HFFc6 (cell line): ENCODE data around the gene GULP1. TPM values are rescaled to one million over a fixed set of nuclear protein-coding genes. Genes with fewer than 3 reads are reported as not detected.

ENCODE experiments used
- DNase-seq: peaks from one replicate; pipeline ENCODE4 v3.0.0-alpha.2; 2018
- H3K27ac Mint-ChIP-seq: 2 replicates; pipeline ENCODE4 v1.8.0; 2020; ENCODE audit warnings: mild to moderate bottlenecking, mixed read lengths
- H3K27me3 Mint-ChIP-seq: 2 replicates; pipeline ENCODE4 v1.8.0; 2021; ENCODE audit warnings: mild to moderate bottlenecking, moderate library complexity, mixed read lengths; ENCODE audit not compliant: insufficient read depth
- H3K36me3 Mint-ChIP-seq: 2 replicates; pipeline ENCODE4 v1.8.0; 2021; ENCODE audit warnings: low read depth, mixed read lengths
- H3K4me1 Mint-ChIP-seq: 2 replicates; pipeline ENCODE4 v1.8.0; 2020; ENCODE audit warnings: low read depth, mixed read lengths
- H3K4me3 Mint-ChIP-seq: 2 replicates; pipeline ENCODE4 v1.8.0; 2020; ENCODE audit warnings: mild to moderate bottlenecking, moderate library complexity, mixed read lengths
- H3K9me3 Mint-ChIP-seq: 2 replicates; pipeline ENCODE4 v1.8.0; 2020; ENCODE audit warnings: mild to moderate bottlenecking, mixed read lengths
- long read RNA-seq: library from polyadenylated mRNA; unstranded; transcript quantifications from one replicate; pipeline ENCODE4 v2.0.0, GENCODE V29; 2019
- total RNA-seq, 6 experiments: library from RNA; stranded (reverse); fragmentation: NEBNext Ultra II Directional; extraction: Animal tissue kit (Norgen Biotek cat#: 25700); gene quantifications; 2 replicates in 1 of 6; 3 replicates in 5 of 6; pipeline ENCODE4 v1.2.3, GENCODE V29; 2021
- TF ChIP-seq, protein P1 (sequence below): fragments of 200-600 bp; sonication (generic); IDR thresholded peaks from 2 replicates; pipeline ENCODE4 v1.5.0; 2021; ENCODE audit warnings: antibody characterized with exemption, mild to moderate bottlenecking

Gene GULP1, protein sequence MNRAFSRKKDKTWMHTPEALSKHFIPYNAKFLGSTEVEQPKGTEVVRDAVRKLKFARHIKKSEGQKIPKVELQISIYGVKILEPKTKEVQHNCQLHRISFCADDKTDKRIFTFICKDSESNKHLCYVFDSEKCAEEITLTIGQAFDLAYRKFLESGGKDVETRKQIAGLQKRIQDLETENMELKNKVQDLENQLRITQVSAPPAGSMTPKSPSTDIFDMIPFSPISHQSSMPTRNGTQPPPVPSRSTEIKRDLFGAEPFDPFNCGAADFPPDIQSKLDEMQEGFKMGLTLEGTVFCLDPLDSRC
- 10 to 100 TPM; 33.3 to 76.1 (median 63.9) TPM for total RNA-seq
- long read RNA-seq, transcript GULP1-201 (12 exons, 3,347 nt) = minor isoform, 7 of 48 reads
- long read RNA-seq, transcript GULP1-206 (12 exons, 1,376 nt) = major isoform, 15 of 48 reads
- long read RNA-seq, partial matches to known transcripts = 4 of 48 reads
- long read RNA-seq, other reads (novel, unspliced or antisense) = 21 of 48 reads

DNA sequence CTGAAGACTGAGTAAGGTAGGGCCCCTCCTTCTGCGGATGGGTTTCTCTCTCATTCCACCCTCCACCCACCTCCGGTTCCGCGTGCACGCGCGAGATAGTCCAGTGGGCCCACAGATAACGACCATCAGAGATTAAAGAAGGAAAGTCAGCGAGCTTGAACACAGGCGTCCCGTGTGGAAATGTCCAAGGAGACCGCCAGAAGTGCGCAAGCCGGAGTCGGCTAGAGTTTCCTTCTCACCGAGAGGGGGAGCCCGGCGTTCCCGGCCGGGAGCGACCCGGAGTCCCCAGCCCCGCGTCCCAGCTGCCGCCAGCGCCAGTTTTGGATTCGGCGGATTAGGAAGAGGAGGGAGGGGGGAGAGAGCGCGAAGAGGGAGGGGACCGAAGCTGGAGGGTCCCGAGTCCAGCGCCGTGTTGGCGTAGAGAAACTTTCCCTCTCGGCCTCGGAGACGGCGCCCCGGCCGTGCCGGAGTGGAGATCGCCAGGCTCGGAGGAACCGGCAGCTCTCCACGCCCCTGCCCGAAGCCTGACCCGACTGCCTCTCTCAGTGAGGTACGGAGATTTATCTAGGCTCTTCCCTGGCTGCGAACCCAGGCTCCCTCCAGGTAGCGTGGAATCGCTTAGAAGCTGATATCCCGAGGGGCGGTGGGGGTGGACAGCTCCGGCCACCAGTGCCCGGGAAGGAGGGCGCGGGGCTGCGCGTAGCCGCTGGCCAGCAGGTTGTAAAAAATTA lies at the start of gene GULP1:
TSS of gene GULP1 (plus strand) at position 258 of the 731 bp plus-strand sequence. CDS start 185,829 bp downstream, outside the sequence.
- H3K27ac Mint-ChIP-seq = peak within 1 kb of the TSS; percentile 89
- H3K4me1 Mint-ChIP-seq = peaks cover 43% of the 10 kb centered on the region
- H3K27me3 Mint-ChIP-seq = peaks cover 4% of the 10 kb centered on the region; the same call in 1 of the 2 replicates
- peak within 1 kb of the TSS; percentile 94 for H3K4me3 Mint-ChIP-seq
- H3K36me3 Mint-ChIP-seq = peaks cover 2% of the 10 kb centered on the region; the same call in 1 of the 2 replicates
- TF ChIP-seq, protein P1, sequence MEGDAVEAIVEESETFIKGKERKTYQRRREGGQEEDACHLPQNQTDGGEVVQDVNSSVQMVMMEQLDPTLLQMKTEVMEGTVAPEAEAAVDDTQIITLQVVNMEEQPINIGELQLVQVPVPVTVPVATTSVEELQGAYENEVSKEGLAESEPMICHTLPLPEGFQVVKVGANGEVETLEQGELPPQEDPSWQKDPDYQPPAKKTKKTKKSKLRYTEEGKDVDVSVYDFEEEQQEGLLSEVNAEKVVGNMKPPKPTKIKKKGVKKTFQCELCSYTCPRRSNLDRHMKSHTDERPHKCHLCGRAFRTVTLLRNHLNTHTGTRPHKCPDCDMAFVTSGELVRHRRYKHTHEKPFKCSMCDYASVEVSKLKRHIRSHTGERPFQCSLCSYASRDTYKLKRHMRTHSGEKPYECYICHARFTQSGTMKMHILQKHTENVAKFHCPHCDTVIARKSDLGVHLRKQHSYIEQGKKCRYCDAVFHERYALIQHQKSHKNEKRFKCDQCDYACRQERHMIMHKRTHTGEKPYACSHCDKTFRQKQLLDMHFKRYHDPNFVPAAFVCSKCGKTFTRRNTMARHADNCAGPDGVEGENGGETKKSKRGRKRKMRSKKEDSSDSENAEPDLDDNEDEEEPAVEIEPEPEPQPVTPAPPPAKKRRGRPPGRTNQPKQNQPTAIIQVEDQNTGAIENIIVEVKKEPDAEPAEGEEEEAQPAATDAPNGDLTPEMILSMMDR = peak; percentile 85
- no peaks in the 10 kb centered on the region for H3K9me3 Mint-ChIP-seq
- peak; percentile 66 for DNase-seq

DNA sequence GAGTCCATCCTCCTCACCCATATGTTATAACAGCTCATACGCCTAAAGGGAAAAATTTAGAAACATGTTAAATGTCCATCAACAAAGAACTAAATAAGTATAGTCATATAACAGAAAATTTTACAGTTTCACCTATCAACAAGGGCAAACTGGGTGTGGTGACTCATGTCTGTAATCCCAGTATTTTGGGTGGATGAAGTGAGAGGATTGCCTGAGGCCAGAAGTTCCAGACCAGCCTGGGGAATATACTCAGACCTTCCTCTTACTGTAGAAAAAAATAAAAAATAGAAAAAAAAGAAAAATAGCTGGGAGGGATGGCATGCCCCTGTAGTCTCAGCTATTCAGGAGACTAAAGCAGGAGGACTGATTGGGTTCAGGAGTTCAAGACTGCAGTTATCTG lies 48.3 kb upstream of the GULP1 start:
- TF ChIP-seq, protein P1 = no peak
- DNase-seq = peak; percentile 1
- no peaks in the 10 kb centered on the region for H3K27me3 Mint-ChIP-seq
- no peaks in the 10 kb centered on the region; the same call in 1 of the 2 replicates for H3K9me3 Mint-ChIP-seq
- no peak overlapping the region for H3K27ac Mint-ChIP-seq
- peaks cover 7% of the 10 kb centered on the region; the same call in 1 of the 2 replicates for H3K4me1 Mint-ChIP-seq
- H3K4me3 Mint-ChIP-seq = no peak overlapping the region
- H3K36me3 Mint-ChIP-seq = peaks cover 6% of the 10 kb centered on the region; the same call in 1 of the 2 replicates

DNA sequence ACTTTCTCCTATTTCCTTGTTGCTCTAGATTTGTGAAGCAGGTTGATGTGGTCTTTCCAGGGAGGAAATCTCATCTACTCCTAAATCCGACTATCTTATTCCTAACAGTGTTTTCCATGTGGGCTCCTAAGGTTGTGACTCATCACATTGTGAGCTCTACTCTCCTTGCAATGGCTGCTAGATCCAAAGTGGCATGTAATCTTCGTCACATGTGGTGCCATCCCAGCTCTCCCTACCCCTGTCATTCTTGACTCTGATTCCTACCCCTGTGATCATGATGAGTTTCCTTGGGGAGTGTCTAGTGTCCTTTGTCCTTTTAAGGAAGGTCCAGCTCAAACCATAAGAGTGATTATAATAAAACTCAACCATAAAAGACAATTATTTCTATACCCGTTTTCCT lies 47.3 kb upstream of the GULP1 start:
- no peaks in the 10 kb centered on the region for H3K27me3 Mint-ChIP-seq
- H3K36me3 Mint-ChIP-seq = peaks cover under 1% of the 10 kb centered on the region; the same call in 1 of the 2 replicates
- H3K27ac Mint-ChIP-seq = no peak overlapping the region
- H3K4me1 Mint-ChIP-seq = peaks cover 7% of the 10 kb centered on the region; the same call in 1 of the 2 replicates
- DNase-seq = no peak
- TF ChIP-seq, protein P1 = no peak
- H3K9me3 Mint-ChIP-seq = no peaks in the 10 kb centered on the region
- H3K4me3 Mint-ChIP-seq = no peak overlapping the region

DNA sequence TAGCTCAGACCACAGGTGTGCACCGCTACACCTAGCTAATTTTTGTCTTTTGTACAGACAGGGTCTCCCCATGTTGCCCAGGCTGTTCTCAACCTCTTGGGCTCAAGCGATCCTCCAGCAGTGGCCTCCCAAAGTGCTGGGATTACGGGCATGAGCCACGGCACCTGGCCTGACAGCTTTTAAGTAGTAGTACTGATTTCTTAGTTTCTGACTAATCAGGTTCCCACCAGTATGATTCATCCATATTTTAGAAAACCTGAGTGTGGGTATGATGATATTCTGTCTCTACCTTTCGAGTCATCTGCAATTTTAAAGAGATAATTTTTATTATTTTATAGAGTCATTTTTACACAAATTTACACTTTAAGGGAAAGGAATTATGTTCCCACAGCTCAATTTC lies 46.4 kb upstream of the GULP1 start:
- Mint-ChIP-seq H3K27me3 (no peaks in the 10 kb centered on the region), H3K4me3 (no peak overlapping the region), H3K9me3 (no peaks in the 10 kb centered on the region), H3K27ac (no peak overlapping the region), H3K4me1 (peaks cover 7% of the 10 kb centered on the region; the same call in 1 of the 2 replicates), H3K36me3 (no peaks in the 10 kb centered on the region)
- DNase-seq = no peak
- TF ChIP-seq, protein P1 = no peak

DNA sequence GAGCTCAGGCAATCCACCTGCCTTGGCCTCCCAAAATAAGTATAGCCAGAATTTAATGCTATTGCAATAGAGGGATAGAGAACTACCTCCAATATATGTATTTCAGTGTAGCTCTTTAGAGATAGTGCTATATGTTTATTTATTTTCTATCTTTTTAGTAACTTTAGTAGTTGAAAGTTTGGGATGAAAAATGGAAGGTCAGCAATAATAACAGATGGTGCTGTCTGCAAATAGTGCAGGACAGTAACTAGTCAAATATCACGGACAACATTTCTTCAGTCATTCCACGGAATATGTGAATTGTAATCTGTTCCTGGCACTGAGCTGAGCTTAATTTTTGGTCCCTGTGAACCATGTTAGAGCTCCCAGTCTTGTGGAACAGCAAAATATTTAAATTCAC lies 43.2 kb upstream of the GULP1 start:
- Mint-ChIP-seq H3K9me3 (0 out of 2 replicates have a peak, but pooled peaks cover 8% of the 10 kb centered on the region), H3K27ac (no peak overlapping the region), H3K4me1 (peaks cover 16% of the 10 kb centered on the region), H3K27me3 (no peaks in the 10 kb centered on the region), H3K4me3 (no peak overlapping the region), H3K36me3 (no peaks in the 10 kb centered on the region)
- no peak for DNase-seq
- TF ChIP-seq, protein P1 = no peak
